Measurements from ENCODE around the gene HOATZ. TPM values are rescaled to one million over a fixed set of nuclear protein-coding genes. Genes with fewer than 3 reads are reported as not detected.
A peak's percentile ranks its signal among the peaks of the same experiment; 100 is the strongest.

Gene HOATZ
- total RNA-seq, 1 donor from 2014 or later: 15.0 TPM

DNA sequence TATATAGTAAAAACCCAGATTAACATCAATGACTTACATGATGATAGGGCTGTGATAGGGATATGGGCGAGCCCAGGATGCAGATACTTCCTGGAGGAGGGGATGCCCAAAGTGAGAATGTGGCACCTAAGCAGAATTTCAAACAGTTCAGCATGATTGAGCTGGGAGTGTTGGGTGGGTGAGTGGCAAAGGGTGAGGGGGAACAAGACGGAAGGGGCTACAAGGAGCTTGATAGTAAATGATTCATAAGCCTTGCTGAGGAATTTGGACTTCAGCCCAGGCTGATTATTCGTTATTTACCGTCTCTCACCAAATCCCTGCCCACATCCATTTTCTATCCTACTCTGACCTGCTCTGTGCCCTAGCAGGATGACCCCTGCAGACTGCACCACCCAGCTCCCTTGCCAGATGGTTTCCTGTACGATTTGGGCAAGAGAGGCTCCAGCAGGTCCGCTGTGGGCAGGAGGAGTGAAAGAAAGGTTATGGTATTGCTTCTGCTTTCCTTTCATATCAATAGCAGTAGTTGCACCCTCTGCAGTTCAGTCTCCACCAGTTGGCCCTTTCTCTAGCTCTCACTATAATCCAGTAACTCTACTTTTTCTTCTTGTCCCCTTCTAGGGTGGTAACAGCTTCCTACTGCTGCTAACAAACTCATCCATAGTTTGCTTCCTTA, 57.4 kb downstream of the HOATZ start:
- H3K9me3 ChIP-seq: no peaks in the 10 kb centered on the region
- intact Hi-C loops (cut with DNase I): no loop called here
- DNase-seq (no peak), ATAC-seq (no peak)
- H3K36me3 ChIP-seq: no peaks in the 10 kb centered on the region
- H3K4me3 ChIP-seq: no peak overlapping the region
- no peak overlapping the region for H3K27ac ChIP-seq
- TF ChIP-seq, protein P1, sequence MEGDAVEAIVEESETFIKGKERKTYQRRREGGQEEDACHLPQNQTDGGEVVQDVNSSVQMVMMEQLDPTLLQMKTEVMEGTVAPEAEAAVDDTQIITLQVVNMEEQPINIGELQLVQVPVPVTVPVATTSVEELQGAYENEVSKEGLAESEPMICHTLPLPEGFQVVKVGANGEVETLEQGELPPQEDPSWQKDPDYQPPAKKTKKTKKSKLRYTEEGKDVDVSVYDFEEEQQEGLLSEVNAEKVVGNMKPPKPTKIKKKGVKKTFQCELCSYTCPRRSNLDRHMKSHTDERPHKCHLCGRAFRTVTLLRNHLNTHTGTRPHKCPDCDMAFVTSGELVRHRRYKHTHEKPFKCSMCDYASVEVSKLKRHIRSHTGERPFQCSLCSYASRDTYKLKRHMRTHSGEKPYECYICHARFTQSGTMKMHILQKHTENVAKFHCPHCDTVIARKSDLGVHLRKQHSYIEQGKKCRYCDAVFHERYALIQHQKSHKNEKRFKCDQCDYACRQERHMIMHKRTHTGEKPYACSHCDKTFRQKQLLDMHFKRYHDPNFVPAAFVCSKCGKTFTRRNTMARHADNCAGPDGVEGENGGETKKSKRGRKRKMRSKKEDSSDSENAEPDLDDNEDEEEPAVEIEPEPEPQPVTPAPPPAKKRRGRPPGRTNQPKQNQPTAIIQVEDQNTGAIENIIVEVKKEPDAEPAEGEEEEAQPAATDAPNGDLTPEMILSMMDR (IDR thresholded peaks at IDR 0.05): no peak
- H3K27me3 ChIP-seq (ENCODE audit: low read depth): no peaks in the 10 kb centered on the region
- peaks cover 15% of the 10 kb centered on the region for H3K4me1 ChIP-seq

DNA sequence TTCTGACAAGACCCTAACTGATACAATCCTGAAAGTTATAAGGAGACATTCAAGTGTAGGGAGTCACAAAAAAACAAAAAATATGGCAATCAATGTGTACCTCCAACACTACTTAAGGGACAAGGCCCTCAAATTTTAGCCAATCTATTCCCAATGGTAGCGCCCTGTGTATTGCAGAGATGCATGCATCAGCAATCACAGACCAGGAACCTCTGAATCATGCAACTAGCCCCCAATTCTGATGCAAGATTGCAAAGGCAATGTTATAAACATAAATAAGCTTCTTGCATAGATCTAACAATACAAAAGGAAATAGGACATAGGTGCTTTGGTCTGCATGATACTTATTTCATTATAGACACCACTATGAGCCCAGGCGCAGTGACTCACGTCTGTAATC, 58.0 kb downstream of the HOATZ start:
- no peak for ATAC-seq
- intact Hi-C loops (cut with DNase I): no loop called here

DNA sequence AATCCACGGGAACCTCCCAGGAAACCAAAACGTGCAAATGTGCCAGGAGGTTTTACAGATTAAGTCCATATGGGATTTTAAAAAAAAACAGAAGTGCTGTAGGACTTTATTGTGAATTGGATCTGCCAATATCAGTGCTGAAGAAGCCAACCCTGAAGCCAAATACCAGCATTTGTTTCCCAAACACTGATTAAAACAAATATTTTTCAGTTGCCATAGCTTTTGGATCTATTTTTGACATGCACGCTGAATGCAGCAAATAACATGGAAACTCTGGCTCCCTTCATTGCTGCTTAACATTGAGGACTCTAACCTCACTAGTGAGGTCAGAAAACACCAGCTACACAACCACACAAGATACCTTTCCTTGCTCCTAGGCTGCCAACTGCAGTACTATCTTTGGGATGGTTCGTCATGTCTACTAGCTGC, 59.3 kb downstream of the HOATZ start:
- H3K4me3 ChIP-seq: peak overlapping the region; percentile 32
- no peaks in the 10 kb centered on the region for H3K9me3 ChIP-seq
- DNase-seq (no peak), ATAC-seq (peak in 1 of 2 donors; percentile 49)
- H3K27ac ChIP-seq: peak overlapping the region; percentile 58
- H3K27me3 ChIP-seq (ENCODE audit: low read depth): no peaks in the 10 kb centered on the region
- intact Hi-C loops (cut with DNase I): no loop called here
- no peaks in the 10 kb centered on the region for H3K36me3 ChIP-seq
- TF ChIP-seq, protein P1 (IDR thresholded peaks at IDR 0.05): no peak
- H3K4me1 ChIP-seq: peaks cover 15% of the 10 kb centered on the region

More for the DNA sequence above, 58.0 kb downstream of the HOATZ start:
- no peak overlapping the region for H3K27ac ChIP-seq
- no peaks in the 10 kb centered on the region for H3K27me3 ChIP-seq (ENCODE audit: low read depth)
- no peak overlapping the region for H3K4me3 ChIP-seq
- TF ChIP-seq, protein P1 (IDR thresholded peaks at IDR 0.05): no peak
- no peaks in the 10 kb centered on the region for H3K9me3 ChIP-seq
- no peaks in the 10 kb centered on the region for H3K36me3 ChIP-seq
- H3K4me1 ChIP-seq: peaks cover 15% of the 10 kb centered on the region
- no peak for DNase-seq

DNA sequence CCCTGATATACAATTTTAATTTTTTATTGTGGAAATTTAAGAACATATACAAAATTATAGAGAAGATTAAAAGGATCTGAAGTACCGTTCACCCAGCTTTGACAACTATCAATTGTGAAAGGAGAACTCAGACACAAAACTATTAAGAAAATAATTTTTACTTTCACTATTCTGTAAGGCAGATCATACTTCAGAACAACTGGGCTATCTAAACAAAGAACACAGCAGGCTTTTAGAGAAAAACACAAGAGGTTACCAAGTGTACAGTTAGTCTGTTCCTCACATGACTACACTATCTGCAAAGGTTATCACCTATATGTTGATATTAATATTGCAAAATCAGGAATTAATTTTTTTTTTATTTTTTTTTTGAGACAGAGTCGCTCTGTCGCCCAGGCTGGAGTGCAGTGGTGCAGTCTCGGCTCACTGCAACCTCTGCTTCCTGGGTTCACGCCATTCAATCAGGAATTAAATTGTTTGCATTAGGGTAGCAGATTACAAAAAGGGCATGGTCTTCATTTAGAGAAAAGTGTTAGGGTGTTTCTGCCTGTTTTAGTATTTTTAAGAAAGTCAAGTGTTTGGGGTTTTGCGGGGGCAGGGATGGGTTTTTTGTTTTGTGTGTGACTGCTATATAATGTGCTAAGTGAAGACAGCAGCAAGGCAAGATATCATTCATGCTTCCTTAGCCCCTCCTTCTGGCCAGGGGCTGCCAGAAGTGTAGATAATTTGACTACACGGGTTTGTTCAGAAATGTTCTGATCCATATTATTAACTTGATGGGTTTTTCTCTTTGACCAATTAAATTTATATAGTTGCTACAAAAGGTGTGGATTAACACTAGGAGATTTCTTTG, 60.0 kb downstream of the HOATZ start:
- ATAC-seq: peak in 1 of 2 donors; percentile 44
- peak overlapping the region; percentile 58 for H3K27ac ChIP-seq

DNA sequence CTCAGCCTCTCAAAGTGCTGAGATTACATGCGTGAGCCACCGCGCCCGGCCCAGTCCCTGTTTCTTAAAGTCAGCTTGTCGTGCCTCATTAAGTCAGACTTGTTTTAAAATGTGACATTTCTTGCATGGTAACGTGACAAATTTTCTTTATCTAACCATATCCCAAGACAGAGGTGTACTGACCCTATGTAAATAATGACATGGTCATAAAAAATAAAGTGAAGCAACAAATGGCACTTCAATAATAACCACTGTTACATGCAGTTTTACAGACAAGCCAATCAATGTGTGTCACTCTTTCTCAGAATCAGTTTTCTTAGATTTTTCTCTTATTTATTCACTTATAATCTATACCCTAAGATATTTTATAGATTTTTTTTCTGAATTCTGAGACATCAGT, 61.2 kb downstream of the HOATZ start:
- DNase-seq (no peak), ATAC-seq (no peak)
- H3K4me1 ChIP-seq: peaks cover 15% of the 10 kb centered on the region
- H3K4me3 ChIP-seq: no peak overlapping the region
- intact Hi-C loops (cut with DNase I): no loop called here
- no peaks in the 10 kb centered on the region for H3K27me3 ChIP-seq (ENCODE audit: low read depth)
- H3K9me3 ChIP-seq: no peaks in the 10 kb centered on the region
- no peak overlapping the region for H3K27ac ChIP-seq
- TF ChIP-seq, protein P1 (IDR thresholded peaks at IDR 0.05): no peak
- H3K36me3 ChIP-seq: no peaks in the 10 kb centered on the region

More for the DNA sequence above, 60.0 kb downstream of the HOATZ start:
- Histone ChIP-seq H3K9me3 (no peaks in the 10 kb centered on the region), H3K4me1 (peaks cover 15% of the 10 kb centered on the region), H3K27me3 (ENCODE audit: low read depth) (no peaks in the 10 kb centered on the region), H3K4me3 (peak overlapping the region; percentile 32), H3K36me3 (no peaks in the 10 kb centered on the region)
- intact Hi-C loops (cut with DNase I): no loop called here
- no peak for DNase-seq
- TF ChIP-seq, protein P1 (IDR thresholded peaks at IDR 0.05): no peak

Data from lower lobe of right lung (tissue), 2 donors.